BLaER1 treated with 17β-estradiol and CSF1 and Interleukin-3, amounts not matched to agents 10 nM and 100 nM (cell line): ENCODE measurements around the gene ZNF24.

Experiments used
- H3K27ac ChIP-seq, 11 experiments: shearing (Covaris generic); formaldehyde crosslinking; 2 replicates each; pipeline ENCODE4 v1.8.1; 2022
- H3K27me3 ChIP-seq, 11 experiments: shearing (Covaris generic); formaldehyde crosslinking; 2 replicates each; pipeline ENCODE4 v1.8.1; 2022
- H3K36me3 ChIP-seq, 11 experiments: shearing (Covaris generic); formaldehyde crosslinking; 2 replicates each; pipeline ENCODE4 v1.8.1; 2022
- H3K4me1 ChIP-seq, 10 experiments: shearing (Covaris generic); formaldehyde crosslinking; 2 replicates each; pipeline ENCODE4 v1.8.1; 2022
- H3K4me2 ChIP-seq, 11 experiments: shearing (Covaris generic); formaldehyde crosslinking; 2 replicates each; pipeline ENCODE4 v1.8.1; 2022
- H3K4me3 ChIP-seq, 10 experiments: shearing (Covaris generic); formaldehyde crosslinking; 2 replicates each; pipeline ENCODE4 v1.8.1; 2022
- H3K9ac ChIP-seq, 11 experiments: shearing (Covaris generic); formaldehyde crosslinking; 2 replicates each; pipeline ENCODE4 v1.8.1; 2022
- H3K9me3 ChIP-seq, 11 experiments: shearing (Covaris generic); formaldehyde crosslinking; replicated peaks in 1 of 11; 2 replicates each; pipeline ENCODE4 v1.8.1; 2022
- H4K20me1 ChIP-seq, 11 experiments: shearing (Covaris generic); formaldehyde crosslinking; 2 replicates each; pipeline ENCODE4 v1.8.1; 2022
- Cebpa-rat ChIP-seq, 11 experiments: shearing (Covaris generic); IDR thresholded peaks; 2 replicates each; pipeline ENCODE4 v1.8.1; 2022

Gene ZNF24

DNA sequence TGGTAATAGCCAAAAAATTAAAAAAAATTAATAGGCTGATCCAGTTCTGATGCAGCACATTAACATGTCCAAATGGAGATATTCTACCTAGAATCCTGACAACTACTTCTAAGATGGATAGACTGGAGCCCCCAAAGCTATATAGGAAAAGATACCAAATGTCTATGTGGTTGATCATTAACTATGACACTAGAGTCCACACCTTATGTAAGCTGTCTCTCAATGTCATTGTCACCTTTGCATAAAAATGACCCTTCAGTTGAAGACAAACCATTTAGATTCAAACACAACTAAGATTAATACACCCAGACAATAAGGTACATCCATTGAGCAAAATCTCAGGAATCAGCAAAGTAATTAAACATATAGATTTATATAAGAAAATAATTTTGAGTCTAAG is 18.3 kb upstream of the ZNF24 start:
- Histone ChIP-seq H3K4me2 (no peak overlapping the region), H3K9me3 (no peaks in the 10 kb centered on the region), H3K27ac (no peak overlapping the region), H3K27me3 (no peaks in the 10 kb centered on the region), H4K20me1 (no peaks in the 10 kb centered on the region), H3K36me3 (no peaks in the 10 kb centered on the region), H3K4me1 (peaks cover 0 to 2% (median 0%) of the 10 kb centered on the region in 10 experiments; a peak in 1 of 20 replicates), H3K4me3 (no peak overlapping the region), H3K9ac (no peak overlapping the region)
- TF ChIP-seq Cebpa-rat (IDR thresholded peaks at IDR 0.05): no peak

- Histone ChIP-seq H3K4me1 (no peaks in the 10 kb centered on the region), H3K27ac (no peak overlapping the region), H3K9me3 (no peaks in the 10 kb centered on the region), H3K4me2 (no peak overlapping the region), H3K36me3 (no peaks in the 10 kb centered on the region), H4K20me1 (no peaks in the 10 kb centered on the region), H3K27me3 (no peaks in the 10 kb centered on the region), H3K9ac (no peak overlapping the region), H3K4me3 (no peak overlapping the region)
- TF ChIP-seq Cebpa-rat (IDR thresholded peaks at IDR 0.05): no peak
Measured at GRCh38 chr18:35361570-35362321, 17.5 kb upstream of the ZNF24 start.

DNA sequence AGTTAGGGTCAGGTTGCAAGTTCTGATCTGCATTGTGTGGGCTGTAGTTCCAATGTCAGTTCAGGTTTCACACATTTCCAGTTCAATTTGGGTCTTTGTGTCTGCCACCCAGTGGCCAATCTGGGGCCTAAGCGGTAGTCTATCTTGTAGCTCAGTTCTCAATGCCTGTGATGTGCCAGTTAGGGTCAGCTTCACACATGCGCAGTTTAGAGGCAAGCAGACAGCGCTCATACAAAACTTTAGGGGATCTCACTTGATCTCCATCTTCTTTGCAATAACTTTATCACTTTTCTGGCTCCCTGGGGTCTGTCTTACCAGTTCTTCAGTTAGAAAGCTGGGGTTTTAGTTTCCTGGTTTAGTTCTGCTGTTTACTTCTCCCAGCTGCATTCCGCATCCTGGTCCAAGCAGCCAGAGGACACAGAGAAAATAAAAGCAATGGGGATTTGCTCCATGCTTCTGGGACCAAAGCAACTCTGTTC is 11.0 kb upstream of the ZNF24 start:
- no peak for TF ChIP-seq Cebpa-rat (IDR thresholded peaks at IDR 0.05)
- Histone ChIP-seq H4K20me1 (no peaks in the 10 kb centered on the region), H3K9ac (no peak overlapping the region), H3K9me3 (peaks cover 24 to 29% (median 26%) of the 10 kb centered on the region in 11 experiments), H3K27me3 (no peaks in the 10 kb centered on the region), H3K4me1 (no peaks in the 10 kb centered on the region), H3K4me2 (0 out of 22 replicates have a peak overlapping the region, but pooled peaks of 1 of the 11 experiments have one; percentile 2), H3K36me3 (peaks cover 0 to 11% (median 0%) of the 10 kb centered on the region in 11 experiments; a peak in 4 of 22 replicates), H3K27ac (no peak overlapping the region), H3K4me3 (no peak overlapping the region)

DNA sequence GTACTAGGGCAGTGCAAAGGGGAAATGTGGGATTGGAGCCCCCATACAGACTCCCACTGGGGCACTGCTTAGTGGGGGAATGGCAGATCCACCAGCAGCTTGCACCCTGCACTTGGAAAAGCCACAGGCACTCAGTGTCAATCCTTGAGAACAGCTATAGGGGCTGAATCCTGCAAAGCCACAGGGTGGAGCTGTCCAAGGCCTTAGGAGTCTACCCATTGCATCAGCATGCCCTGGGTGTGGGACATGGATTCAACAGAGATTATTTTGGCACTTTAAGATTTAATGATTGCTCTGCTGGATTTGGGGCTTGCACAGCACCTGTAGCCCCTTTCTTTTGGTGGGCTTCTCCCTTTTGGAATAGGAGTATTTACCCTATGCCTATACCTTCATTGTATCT is 8.6 kb upstream of the ZNF24 start:
- Histone ChIP-seq H3K4me2 (no peak overlapping the region), H3K4me3 (peak overlapping the region in 3 of 10 experiments; percentile 11 to 19 (median 16); a peak in 2 of 20 replicates), H3K27ac (no peak overlapping the region), H3K4me1 (no peaks in the 10 kb centered on the region), H3K9me3 (peaks cover 24 to 29% (median 26%) of the 10 kb centered on the region in 11 experiments), H4K20me1 (no peaks in the 10 kb centered on the region), H3K27me3 (no peaks in the 10 kb centered on the region), H3K9ac (no peak overlapping the region), H3K36me3 (peaks cover 0 to 11% (median 0%) of the 10 kb centered on the region in 11 experiments; a peak in 4 of 22 replicates)
- TF ChIP-seq Cebpa-rat (IDR thresholded peaks at IDR 0.05): no peak

GRCh38 chr18:35352283-35352682 is 8.1 kb upstream of the ZNF24 start:
- Histone ChIP-seq H3K4me1 (no peaks in the 10 kb centered on the region), H3K9me3 (peaks cover 24 to 29% (median 26%) of the 10 kb centered on the region in 11 experiments), H3K4me3 (peak overlapping the region in 3 of 10 experiments; percentile 11 to 19 (median 16); a peak in 2 of 20 replicates), H3K36me3 (peaks cover 0 to 11% (median 0%) of the 10 kb centered on the region in 11 experiments; a peak in 4 of 22 replicates), H4K20me1 (no peaks in the 10 kb centered on the region), H3K9ac (no peak overlapping the region), H3K27me3 (no peaks in the 10 kb centered on the region), H3K27ac (no peak overlapping the region), H3K4me2 (no peak overlapping the region)
- no peak for TF ChIP-seq Cebpa-rat (IDR thresholded peaks at IDR 0.05)

DNA sequence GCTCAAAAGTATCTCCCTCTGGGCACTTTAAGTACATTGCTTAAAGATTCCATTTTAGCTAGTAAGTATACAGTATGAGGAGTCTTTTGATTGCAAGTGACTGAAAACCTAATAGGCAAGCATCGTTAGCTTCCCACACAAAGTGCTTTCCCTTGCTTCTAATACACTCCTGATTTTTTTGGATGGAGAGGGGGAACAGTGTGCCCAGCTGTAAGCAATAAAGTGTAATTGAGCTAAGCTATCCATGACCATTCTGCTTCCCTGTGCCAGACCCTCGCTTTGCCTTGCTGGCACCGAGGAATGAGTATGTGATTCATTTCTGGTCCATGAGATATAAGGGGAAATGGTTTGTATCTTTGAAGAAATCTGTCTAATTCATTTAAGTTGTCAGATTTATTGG is 3.8 kb upstream of the ZNF24 start:
- Histone ChIP-seq H3K9ac (no peak overlapping the region), H4K20me1 (peaks cover 7 to 9% (median 8%) of the 10 kb centered on the region in 11 experiments; a peak in 21 of 22 replicates), H3K27me3 (no peaks in the 10 kb centered on the region), H3K9me3 (peaks cover 18 to 23% (median 19%) of the 10 kb centered on the region in 11 experiments), H3K4me2 (no peak overlapping the region), H3K4me3 (no peak overlapping the region), H3K4me1 (peaks cover 25 to 28% (median 26%) of the 10 kb centered on the region in 10 experiments), H3K27ac (no peak overlapping the region), H3K36me3 (peaks cover 0 to 11% (median 0%) of the 10 kb centered on the region in 11 experiments; a peak in 4 of 22 replicates)
- TF ChIP-seq Cebpa-rat (IDR thresholded peaks at IDR 0.05): no peak

GRCh38 chr18:35345950-35346349 is 1.7 kb upstream of the ZNF24 start:
- no peaks in the 10 kb centered on the region for H3K27me3 ChIP-seq
- peaks cover 0 to 3% (median 0%) of the 10 kb centered on the region in 11 experiments; a peak in 9 of 22 replicates for H3K9me3 ChIP-seq
- H3K4me2 ChIP-seq: peak overlapping the region; percentile 86 to 95 (median 91)
- H3K4me3 ChIP-seq: peak overlapping the region in 5 of 10 experiments; percentile 1 to 95 (median 20); a peak in 5 of 20 replicates
- peaks cover 28 to 30% (median 29%) of the 10 kb centered on the region in 11 experiments for H4K20me1 ChIP-seq
- H3K9ac ChIP-seq: peak overlapping the region; percentile 20 to 100 (median 99); a peak in 14 of 22 replicates
- TF ChIP-seq Cebpa-rat (IDR thresholded peaks at IDR 0.05): no peak
- peaks cover 32 to 48% (median 40%) of the 10 kb centered on the region in 10 experiments for H3K4me1 ChIP-seq
- peak overlapping the region in 10 of 11 experiments; percentile 98 to 100 (median 100); a peak in 17 of 22 replicates for H3K27ac ChIP-seq
- peaks cover 11 to 19% (median 18%) of the 10 kb centered on the region in 11 experiments; a peak in 21 of 22 replicates for H3K36me3 ChIP-seq

GRCh38 chr18:35345460-35345921 is 1.3 kb upstream of the ZNF24 start:
- TF ChIP-seq Cebpa-rat (IDR thresholded peaks at IDR 0.05): no peak
- Histone ChIP-seq H3K27ac (peak overlapping the region in 10 of 11 experiments; percentile 98 to 100 (median 100); a peak in 21 of 22 replicates), H3K27me3 (no peaks in the 10 kb centered on the region)

More at GRCh38 chr18:35345460-35345921, 1.3 kb upstream of the ZNF24 start:
- H3K4me3 ChIP-seq: peak overlapping the region in 7 of 10 experiments; percentile 1 to 95 (median 86); a peak in 8 of 20 replicates
- H3K4me2 ChIP-seq: peak overlapping the region; percentile 86 to 95 (median 91)
- H3K36me3 ChIP-seq: peaks cover 16 to 24% (median 22%) of the 10 kb centered on the region in 11 experiments
- peak overlapping the region; percentile 20 to 100 (median 99); a peak in 21 of 22 replicates for H3K9ac ChIP-seq
- H3K4me1 ChIP-seq: peaks cover 32 to 53% (median 40%) of the 10 kb centered on the region in 10 experiments
- H3K9me3 ChIP-seq: no peaks in the 10 kb centered on the region; a peak in 1 of 22 replicates
- peaks cover 32 to 34% (median 34%) of the 10 kb centered on the region in 11 experiments for H4K20me1 ChIP-seq
